SKM-1 (cell line): ENCODE results near the gene CEBPG.

ENCODE experiments used
- DNase-seq: peaks from one replicate; lab custom pipeline; 2025; ENCODE audit not compliant: unreplicated experiment; lab: John Stamatoyannopoulos, UW

Gene CEBPG

DNA sequence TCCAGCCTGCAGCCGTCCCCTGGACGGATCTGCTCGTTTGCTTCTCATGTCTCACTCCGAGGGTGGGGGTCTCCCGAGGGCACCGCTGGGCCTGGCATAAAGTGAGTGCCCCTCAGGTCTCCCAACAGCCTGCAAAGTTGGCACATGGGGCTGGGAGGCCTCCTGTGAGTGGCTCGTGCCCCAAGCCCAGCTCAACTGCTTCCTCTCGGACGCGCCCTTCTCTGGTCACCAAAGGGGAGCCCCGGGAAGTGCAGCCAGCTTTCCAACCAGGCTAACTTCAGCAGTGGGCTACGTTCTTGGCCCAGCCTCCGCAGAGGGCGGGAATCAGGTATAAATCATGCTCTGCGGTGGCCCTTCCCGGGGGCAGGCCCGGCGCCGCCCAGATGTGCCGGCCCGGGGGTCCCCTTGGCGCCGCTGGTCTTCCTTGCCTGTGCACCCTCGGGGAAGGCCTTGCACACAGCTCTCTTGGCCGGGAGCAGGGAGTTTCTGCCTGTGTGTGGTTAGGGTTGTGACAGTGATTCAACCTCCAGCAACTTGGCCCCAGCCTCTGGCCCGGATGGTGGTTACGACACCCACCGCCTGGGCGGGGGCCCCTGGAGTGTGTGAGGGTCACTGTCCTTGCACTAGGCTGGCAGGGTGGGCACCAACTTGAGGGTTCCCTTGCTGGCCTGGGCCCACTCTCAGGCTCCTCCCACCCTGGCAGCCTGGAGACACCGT is 20.7 kb downstream of the CEBPG start:
- DNase-seq, result peak; percentile 61

- no peak for DNase-seq
Measured at GRCh38 chr19:33394723-33395560, 21.4 kb downstream of the CEBPG start.

DNA sequence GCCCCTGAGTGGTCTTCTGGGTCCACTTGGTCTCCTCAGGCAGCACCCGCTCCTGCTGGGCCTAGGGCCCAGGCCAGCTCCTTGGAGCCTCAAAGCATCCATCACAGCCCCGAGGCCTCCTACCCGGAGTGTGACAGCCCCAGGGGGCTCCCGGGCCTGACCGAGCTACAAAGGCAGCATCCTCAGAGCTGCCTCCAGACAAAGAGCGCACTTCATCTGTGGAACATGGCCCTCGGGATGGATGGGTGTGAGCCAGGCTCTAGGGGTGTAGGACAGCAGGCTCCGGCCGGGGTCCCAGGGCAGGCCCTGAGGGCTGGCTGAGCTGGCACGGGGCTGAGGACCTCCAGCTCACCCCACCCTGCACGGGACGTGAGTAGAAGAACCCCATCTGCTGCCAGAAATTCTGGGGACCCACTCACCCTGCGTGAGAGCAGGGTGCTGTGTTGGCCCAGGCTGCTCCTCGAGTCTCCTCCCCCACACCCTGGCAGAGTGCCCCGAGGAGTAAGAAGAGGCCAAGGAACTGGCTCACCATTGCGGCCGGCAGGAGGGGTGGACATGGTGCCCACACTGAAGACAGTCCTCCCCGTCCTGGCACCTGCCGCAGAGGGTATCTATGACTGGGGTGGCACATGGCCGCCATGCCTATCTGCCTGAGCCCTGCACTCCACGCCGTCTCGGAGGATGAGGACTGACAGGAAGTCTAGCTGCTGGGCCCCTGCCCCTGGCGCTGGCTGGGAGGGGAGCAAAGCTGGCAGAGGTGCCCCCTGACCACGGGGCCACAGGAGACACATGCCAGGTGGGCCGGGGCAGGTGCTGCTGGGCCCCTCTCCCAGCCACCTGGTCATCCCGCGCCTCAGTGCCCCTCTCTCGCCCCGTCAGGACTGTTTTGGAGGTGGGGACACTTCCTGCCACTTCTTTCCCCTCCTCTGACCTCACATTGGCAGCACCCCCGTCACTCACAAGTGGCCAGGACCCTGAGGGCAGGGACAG is 22.3 kb downstream of the CEBPG start:
- DNase-seq, result no peak

DNA sequence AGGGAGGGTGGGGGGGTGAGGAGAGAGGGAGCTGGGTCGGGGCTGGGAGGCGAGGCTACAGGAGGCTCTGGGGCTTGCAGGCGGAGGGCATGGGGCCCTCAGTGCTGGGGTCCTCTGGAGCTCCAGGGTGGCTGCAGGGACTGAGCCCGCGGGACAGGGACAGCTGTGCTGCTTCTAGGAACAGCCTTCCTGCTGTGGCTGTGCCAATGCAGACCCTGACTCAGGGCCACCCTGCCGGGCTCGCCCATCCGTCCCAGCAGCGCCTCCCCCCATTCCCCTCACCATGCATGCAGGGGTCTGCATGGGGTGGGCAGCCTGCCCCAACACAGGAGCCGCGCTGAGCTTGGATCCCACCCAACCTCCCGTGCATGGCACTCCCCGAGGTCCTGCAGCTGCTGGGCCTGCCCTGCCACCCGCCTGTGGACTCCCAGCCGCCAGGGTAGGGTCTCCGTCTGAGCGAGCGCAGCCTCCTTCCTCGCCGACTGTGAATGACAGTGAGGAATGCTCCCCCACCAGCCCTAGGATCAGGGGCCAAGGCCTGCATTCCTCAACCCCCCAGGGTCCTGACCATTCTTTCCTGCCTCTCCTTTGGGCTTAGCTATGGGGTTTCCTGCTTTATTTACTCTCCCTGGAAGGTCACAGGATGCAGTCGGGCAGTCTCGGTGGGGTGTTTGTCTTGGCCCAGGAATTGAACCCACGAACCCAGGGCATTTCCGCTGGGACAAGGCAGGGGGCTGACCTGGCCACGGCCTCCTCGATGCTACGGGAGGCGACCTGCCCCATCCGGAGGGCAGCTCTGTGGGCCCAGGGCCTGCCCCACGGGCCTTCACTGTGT is 23.4 kb downstream of the CEBPG start:
- DNase-seq, result no peak

DNA sequence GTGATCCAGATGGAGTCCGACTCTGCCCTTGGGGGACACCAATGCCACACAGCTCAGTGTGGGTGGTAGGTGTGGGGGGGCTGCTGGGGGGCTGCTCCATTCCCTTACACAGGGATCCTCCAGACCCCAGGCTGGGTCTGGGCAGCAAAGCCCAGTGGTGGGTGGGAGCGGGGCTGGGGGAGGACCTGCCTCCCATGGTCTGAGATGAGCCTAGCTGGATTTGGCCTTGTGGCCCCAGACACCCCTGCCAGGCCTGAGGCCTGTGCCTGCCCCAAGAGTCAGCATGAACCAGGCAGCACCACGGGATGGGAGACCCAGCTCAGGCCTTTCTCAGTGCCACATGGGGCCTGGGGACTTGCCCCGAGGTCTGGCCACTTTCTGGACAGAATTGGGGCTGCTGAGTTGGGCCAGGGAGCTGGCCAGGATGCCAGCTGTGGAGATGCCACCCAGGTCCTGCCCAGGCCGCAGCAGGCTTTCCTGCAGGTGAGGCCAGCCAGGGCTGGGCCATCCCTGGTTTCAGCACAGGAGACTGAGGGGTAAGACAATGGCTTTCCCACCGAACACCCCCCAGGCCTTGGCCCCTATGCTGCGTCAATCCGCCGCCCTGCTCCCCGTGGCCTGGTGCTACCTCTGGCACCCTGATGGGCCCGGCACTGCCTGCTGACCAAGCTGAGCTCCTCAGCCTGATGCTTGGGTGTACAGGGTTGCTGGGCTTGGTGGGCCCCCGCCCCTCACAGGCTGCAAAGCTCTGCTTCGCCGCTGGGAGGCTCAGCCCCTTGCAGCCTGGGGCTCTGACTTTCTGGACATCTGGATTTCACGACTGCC is 24.2 kb downstream of the CEBPG start:
- DNase-seq, result no peak

DNA sequence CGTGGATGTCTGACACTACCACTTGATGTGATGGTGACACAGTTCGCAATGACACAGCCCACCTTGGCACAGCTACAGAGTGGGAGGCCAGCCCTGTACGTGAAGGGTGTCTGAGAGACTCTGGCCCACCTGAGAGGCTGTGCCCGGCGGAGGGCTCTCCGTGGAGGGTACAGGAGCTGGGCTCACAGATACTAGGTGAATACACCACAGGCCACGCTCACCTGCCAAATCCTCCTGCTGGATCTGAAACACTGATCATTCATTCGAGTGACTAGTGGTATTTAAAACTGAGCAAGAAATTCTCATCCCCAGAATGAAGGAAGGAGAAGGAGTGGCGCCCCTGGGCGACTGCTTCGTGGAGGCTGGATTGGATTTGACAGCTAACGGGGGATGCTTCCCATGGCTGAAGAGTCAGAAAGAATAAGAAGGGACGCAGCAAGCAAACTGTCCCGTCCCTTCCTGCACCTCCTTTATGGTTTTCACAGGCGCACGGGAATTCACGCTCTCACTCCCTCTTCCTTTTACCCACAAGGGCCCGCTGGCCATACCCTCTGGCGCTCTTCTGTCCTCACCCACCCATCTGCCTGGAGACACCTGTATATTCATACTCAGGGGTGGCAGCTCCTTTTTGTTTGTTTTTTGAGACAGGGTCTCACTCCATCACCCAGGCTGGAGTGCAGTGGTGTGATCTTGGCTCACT is 25.0 kb downstream of the CEBPG start:
- no peak for DNase-seq

DNA sequence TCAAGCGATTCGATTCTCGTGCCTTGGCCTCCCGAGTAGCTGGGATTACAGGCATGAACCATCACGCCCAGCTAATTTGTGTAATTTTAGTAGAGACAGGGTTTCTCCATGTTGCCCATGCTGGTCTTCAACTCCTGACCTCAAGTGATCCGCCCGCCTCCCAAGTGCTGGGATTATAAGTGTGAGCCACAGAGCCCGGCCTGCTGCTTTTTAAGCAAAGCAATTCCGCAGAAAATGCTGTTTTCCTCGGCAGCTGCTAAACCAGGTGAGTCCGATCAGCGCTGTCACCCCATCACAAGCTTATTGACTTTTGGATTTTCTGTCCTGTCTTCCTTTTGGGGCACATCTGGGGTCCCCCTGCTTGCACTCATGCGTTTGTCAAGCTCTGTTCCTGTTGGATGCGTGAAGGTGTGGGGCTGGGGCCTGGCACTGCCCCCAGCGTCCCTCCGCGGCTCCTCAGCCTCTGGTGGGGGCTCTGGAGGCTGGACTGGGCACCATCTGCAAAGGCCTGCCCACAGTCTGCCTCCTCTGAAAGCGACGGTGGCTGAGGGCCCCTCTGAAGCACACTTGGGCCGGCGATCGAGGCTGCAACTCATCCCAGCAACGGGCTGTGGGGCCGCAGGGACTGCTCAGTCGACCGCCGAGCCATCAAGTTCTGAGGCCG is 25.7 kb downstream of the CEBPG start:
- DNase-seq, result no peak

DNA sequence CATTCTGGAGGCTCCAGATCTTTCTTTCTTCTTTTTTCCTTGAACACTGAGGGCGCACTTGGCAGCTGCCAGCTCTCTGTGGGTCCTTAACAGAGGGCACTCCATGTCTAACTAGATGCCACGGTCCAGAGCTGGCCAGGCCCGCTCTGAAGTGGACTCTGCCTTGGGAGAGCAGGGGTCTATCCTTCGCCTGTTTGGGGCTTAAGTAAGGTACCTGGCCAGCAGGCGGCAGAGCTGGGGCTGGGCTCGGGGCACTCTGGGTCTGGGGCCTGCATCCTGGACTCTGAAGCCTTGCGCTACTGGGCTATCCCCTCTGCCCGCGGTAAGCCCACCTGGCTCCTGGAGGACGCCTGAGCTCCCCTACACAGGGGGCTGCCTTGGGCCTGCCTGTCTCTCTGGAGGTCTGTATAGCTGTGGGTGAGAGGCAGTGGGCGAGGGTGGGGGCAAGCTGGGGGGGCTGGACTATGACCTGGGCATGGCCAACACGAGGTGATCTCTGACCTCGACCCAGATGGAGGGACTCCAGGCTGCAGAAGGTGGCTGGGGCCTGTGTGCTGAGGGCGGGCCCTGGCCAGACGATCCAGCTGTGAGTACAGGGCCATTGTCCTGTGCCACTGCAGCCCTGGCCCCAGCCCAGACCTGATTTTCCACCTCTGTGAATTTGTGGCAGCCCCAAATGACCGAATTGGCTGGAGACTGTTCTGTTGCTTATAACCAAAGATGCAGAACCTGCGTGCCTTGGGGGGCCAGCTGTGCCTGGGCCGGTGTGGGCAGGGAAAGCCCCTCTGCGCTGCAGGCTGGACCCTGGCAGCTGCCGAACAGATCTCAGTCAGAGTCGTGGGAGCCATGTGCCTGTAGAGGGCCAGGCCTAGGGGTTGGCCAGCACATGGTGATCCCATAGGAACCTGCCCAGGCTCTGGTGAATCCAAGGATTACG is 26.5 kb downstream of the CEBPG start:
- no peak for DNase-seq

GRCh38 chr19:33400856-33401682 is 27.6 kb downstream of the CEBPG start:
- DNase-seq, result no peak

DNA sequence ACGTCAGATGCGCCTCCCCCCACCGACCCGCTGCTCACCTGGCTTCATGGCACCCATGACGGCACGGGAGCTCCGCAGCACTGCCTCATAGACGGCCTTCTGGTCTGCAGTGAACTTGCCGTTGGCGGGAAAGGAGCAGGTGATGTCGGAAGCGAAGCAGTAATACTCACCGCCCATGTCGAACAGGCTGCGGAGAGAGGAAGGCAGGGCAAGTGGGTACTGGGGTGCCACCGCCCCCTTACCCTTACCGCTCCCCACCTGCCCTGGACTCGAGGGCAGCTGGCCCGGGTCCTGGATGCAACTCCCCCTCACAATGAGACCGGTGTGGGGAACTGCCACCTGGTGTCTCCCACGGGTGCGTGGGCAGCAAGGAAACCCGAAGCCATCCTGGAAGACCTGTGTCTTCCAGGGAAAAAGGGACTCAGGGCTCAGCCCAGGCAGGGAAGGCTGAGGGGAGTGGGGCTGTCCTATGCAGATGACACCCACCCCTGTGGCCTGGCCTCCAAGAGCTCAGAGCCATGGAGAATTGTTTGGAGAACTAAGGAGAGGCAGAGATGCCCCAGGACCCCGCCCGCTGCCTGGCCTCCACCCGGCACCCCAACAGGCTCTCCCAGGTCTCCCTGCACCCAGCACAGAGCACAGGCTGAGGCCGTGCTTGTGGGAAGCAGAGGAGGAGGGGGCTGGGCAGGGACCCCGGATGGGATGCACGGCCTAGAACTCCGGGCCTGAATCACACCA is 28.3 kb downstream of the CEBPG start:
- no peak for DNase-seq

DNA sequence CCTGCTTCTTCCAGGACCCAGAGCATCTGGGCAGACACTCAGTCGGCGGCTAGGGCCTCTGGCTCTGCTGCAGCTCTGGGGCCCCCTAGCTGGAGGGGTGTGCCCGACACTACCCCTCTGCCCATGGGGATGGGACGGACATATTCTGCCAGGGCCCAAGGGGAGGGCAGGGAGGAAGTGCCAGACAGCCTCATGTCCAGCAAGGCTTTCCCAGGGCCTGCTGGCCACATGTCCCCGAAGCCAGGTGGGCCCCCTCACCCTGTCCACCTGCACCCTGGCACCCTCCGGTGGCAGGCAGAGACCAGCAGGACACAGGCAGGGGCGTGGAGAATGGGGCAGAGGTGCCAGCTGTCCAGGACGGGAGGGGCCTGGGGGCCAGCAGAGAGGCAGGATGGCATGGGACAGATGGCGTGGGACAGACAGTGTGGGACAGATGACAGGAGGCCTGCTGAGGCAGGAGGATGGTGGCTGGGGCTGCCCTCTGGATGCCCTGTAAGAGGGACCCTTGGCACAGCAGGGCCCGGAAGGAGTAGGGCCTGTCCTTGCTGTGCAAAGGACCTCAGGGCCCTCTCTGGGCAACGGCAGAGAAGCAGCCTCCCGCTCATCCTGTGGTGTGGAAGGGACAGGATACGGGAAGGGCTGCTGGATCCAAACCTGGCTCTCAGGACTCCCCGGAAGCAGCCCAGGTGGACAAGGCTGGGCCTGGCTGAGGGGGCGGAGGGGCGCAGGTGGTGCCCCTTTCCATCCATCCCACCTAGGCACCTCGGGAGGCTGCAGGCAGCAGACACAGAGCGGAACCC is 29.1 kb downstream of the CEBPG start:
- no peak for DNase-seq

GRCh38 chr19:33403221-33403972 is 29.9 kb downstream of the CEBPG start:
- no peak for DNase-seq

- DNase-seq, result no peak
Measured at GRCh38 chr19:33403973-33404304, 30.4 kb downstream of the CEBPG start.

- DNase-seq, result no peak
Measured at GRCh38 chr19:33404506-33405253, 31.2 kb downstream of the CEBPG start.
